Suprapubic skin (tissue), 4 donors: ENCODE measurements around the gene EGFL7. TPM values are rescaled to one million over a fixed set of nuclear protein-coding genes. Genes with fewer than 3 reads are reported as not detected.
"Not testable (repeated sequence)": the region's sequence is repeated elsewhere in the genome, so short reads cannot be mapped to it uniquely, and the experiment has no call there.

Experiments used
- DNase-seq, 2 donors: peaks; one replicate each; pipeline ENCODE4 v3.0.0-alpha.2; 2019; ENCODE audit warnings: low spot score in 2 of 2
- H3K27ac ChIP-seq: fragments of 200-600 bp; sonication (generic); one replicate; pipeline ENCODE4 v1.5.1; 2019
- H3K27me3 ChIP-seq: fragments of 200-600 bp; sonication (generic); one replicate; pipeline ENCODE4 v1.5.1; 2019
- H3K36me3 ChIP-seq: fragments of 200-600 bp; sonication (generic); one replicate; pipeline ENCODE4 v1.5.1; 2019
- H3K4me1 ChIP-seq: fragments of 200-600 bp; sonication (generic); one replicate; pipeline ENCODE4 v1.5.1; 2019
- H3K4me3 ChIP-seq: fragments of 200-600 bp; sonication (generic); one replicate; pipeline ENCODE4 v1.5.1; 2019; ENCODE audit warnings: mild to moderate bottlenecking
- H3K9me3 ChIP-seq: fragments of 200-600 bp; sonication (generic); one replicate; pipeline ENCODE4 v1.5.1; 2019
- EP300 ChIP-seq: sonication (generic); formaldehyde crosslinking; IDR thresholded peaks from one replicate; pipeline ENCODE4 v1.6.1; 2017; ENCODE audit warnings: antibody characterized with exemption
- POLR2A ChIP-seq, 2 donors: fragments of 450-650 bp; IDR thresholded peaks; one replicate each; pipeline ENCODE4 v1.6.1; 2017; ENCODE audit warnings: antibody characterized with exemption in 2 of 2, mild to moderate bottlenecking in 2 of 2, moderate library complexity in 2 of 2
- POLR2AphosphoS5 ChIP-seq, 3 donors: sonication (generic); formaldehyde crosslinking; IDR thresholded peaks; one replicate each; pipeline ENCODE4 v1.6.1; 2017; ENCODE audit warnings: antibody characterized with exemption in 3 of 3
- WGBS: methylation state at CpG from one replicate; pipeline ENCODE4 v1.1.5; 2018; 5-methylcytosine and 5-hydroxymethylcytosine counted together
- total RNA-seq, 4 donors: library from RNA; depleted of rRNA; stranded (reverse); fragments of >200 nt; gene quantifications; one replicate each; pipeline ENCODE4 v1.1.0, GENCODE V29; 2016
- TF ChIP-seq, protein P1 (sequence below), 2 donors: fragments of 200-600 bp in 1 of 2; fragments of 450-650 bp in 1 of 2; sonication (generic) in 1 of 2; IDR thresholded peaks; one replicate each; pipeline ENCODE4 v1.5.1; 2016 to 2019; ENCODE audit warnings: antibody characterized with exemption in 2 of 2, mild to moderate bottlenecking in 1 of 2, moderate library complexity in 1 of 2

The EGFL7 gene
- total RNA-seq, 4 donors from 2014 or later, result 12.2 to 49.6 (median 28.6) TPM

DNA sequence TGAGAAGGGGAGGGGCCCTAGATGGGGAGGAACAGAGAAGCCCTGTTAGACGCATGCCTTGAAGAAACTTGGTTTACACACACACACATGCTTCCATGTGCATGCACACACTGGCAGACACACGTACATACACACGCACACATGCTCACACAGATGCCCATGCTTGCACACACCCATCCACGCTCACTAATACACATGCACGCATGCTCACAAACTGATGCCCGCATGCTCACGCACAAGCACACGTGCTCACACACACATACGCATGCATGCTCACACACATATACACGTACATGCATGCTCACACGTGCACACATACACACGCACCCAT is 32.1 kb upstream of the EGFL7 start:
- H3K9me3 ChIP-seq, result no peaks in the 10 kb centered on the region
- DNase-seq, result no peak
- 71% methylated on average over 12 of the region's 12 CpGs for WGBS
- peaks cover 50% of the 10 kb centered on the region for H3K4me1 ChIP-seq
- no peak overlapping the region for H3K4me3 ChIP-seq
- H3K27me3 ChIP-seq, result peaks cover 6% of the 10 kb centered on the region
- TF ChIP-seq POLR2A (IDR thresholded peaks at IDR 0.05) (no peak), EP300 (no peak), POLR2AphosphoS5 (IDR thresholded peaks at IDR 0.05) (no peak)
- TF ChIP-seq, protein P1, sequence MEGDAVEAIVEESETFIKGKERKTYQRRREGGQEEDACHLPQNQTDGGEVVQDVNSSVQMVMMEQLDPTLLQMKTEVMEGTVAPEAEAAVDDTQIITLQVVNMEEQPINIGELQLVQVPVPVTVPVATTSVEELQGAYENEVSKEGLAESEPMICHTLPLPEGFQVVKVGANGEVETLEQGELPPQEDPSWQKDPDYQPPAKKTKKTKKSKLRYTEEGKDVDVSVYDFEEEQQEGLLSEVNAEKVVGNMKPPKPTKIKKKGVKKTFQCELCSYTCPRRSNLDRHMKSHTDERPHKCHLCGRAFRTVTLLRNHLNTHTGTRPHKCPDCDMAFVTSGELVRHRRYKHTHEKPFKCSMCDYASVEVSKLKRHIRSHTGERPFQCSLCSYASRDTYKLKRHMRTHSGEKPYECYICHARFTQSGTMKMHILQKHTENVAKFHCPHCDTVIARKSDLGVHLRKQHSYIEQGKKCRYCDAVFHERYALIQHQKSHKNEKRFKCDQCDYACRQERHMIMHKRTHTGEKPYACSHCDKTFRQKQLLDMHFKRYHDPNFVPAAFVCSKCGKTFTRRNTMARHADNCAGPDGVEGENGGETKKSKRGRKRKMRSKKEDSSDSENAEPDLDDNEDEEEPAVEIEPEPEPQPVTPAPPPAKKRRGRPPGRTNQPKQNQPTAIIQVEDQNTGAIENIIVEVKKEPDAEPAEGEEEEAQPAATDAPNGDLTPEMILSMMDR (IDR thresholded peaks at IDR 0.05), result no peak
- H3K27ac ChIP-seq, result no peak overlapping the region
- no peaks in the 10 kb centered on the region for H3K36me3 ChIP-seq

DNA sequence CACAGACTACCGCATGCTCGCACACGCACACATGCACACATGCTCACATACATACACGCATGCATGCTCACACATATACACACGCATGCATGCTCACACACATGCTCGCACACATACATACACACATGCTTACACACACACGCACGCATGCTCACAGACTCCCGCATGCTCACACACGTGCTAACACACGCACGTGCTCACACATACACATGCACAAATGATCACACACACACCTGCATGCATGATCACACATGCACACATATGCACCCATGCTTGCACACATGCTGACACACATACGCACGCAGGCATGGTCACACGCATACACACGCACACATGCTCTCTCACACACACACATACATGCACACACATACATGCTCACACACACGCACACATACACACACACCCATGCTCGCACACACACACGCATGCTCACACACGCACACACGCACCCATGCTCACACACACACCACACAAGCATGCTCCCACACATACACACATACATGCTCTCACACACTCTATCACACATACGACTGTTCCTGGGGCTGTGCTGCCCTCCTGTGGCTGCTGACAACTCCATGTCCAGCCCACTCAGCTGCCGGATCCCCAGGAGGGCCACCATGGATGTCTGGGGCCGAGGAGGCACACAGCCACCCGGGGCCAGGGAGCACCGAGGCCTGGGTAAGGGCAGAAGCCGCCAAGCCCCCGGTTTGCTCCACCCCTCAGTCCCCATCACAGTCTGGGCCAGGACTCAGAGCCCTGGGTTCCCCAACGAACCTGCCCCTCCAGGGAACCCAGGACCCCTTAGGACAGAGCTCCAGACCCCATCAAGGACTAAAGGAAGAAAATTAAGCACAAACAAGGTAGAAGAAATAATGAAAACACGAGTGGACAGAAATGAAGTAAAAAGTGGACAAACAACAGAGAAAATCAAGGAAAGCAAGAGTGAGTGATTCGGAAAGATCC is 31.4 kb upstream of the EGFL7 start:
- TF ChIP-seq, protein P1 (IDR thresholded peaks at IDR 0.05), result peak; percentile 77 to 84
- TF ChIP-seq POLR2AphosphoS5 (IDR thresholded peaks at IDR 0.05) (no peak), EP300 (no peak), POLR2A (IDR thresholded peaks at IDR 0.05) (no peak)
- no peak overlapping the region for H3K27ac ChIP-seq
- H3K4me1 ChIP-seq, result peaks cover 47% of the 10 kb centered on the region
- no peaks in the 10 kb centered on the region for H3K36me3 ChIP-seq
- no peaks in the 10 kb centered on the region for H3K9me3 ChIP-seq
- peak in 1 of 2 donors; percentile 84 for DNase-seq
- H3K27me3 ChIP-seq, result peaks cover 6% of the 10 kb centered on the region
- no peak overlapping the region for H3K4me3 ChIP-seq
- 46% methylated on average over 31 of the region's 31 CpGs for WGBS

DNA sequence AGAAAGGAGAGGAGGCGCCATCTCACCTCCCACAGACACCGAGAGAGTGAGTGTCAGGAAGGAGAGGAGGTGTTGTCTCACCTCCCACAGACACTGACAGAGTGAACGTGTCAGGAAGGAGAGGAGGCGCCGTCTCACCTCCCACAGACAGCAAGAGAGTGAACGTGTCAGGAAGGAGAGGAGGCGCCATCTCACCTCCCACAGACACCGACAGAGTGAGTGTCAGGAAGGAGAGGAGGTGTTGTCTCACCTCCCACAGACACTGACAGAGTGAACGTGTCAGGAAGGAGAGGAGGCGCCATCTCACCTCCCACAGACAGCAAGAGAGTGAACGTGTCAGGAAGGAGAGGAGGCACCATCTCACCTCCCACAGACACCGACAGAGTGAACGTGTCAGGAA is 30.6 kb upstream of the EGFL7 start:
- not testable (repeated sequence) for DNase-seq, H3K9me3 ChIP-seq, H3K27me3 ChIP-seq, H3K4me3 ChIP-seq, H3K27ac ChIP-seq, H3K36me3 ChIP-seq
- peaks cover 40% of the 10 kb centered on the region for H3K4me1 ChIP-seq
- 34% methylated on average over 13 of the region's 13 CpGs for WGBS

DNA sequence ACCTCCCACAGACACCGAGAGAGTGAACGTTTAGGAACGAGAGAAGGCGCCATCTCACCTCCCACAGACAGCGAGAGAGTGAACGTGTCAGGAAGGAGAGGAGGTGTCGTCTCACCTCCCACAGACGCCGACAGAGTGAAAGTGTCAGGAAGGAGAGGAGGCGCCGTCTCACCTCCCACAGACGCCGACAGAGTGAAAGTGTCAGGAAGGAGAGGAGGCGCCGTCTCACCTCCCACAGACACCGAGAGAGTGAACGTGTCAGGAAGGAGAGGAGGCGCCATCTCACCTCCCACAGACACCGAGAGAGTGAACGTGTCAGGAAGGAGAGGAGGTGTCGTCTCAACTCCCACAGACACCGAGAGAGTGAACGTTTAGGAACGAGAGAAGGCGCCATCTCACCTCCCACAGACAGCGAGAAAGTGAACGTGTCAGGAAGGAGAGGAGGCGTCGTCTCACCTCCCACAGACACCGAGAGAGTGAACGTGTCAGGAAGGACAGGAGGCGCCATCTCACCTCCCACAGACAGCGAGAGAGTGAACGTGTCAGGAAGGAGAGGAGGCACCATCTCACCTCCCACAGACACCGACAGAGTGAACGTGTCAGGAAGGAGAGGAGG is 30.1 kb upstream of the EGFL7 start:
- H3K9me3 ChIP-seq, DNase-seq, H3K27ac ChIP-seq, H3K27me3 ChIP-seq, H3K36me3 ChIP-seq, H3K4me3 ChIP-seq: not testable (repeated sequence)
- WGBS, result 62% methylated on average over 36 of the region's 36 CpGs
- H3K4me1 ChIP-seq, result peaks cover 35% of the 10 kb centered on the region

DNA sequence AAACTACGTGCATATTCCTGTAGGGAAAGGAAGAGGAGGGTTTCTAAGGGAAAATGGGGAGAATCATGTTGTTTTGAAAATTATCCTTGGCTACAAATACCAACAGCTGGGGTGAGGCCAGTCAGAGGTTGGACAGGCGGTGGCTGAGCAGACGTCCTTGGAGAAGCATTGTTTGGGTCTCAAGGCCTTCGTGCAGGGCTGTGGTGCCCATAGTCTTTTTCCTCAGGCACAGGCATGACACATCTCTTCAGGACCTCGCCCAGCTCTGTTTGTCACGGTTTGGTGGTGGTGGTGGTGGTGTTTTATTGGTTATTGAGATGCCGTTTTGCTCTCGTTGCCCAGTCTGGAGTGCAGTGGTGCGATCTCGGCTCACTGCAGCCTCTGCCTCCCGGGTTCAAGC is 27.8 kb upstream of the EGFL7 start:
- no peak overlapping the region for H3K4me3 ChIP-seq
- H3K4me1 ChIP-seq, result peaks cover 33% of the 10 kb centered on the region
- no peak overlapping the region for H3K27ac ChIP-seq
- TF ChIP-seq EP300, result no peak
- TF ChIP-seq, protein P1 (IDR thresholded peaks at IDR 0.05), result no peak
- no peak for TF ChIP-seq POLR2AphosphoS5 (IDR thresholded peaks at IDR 0.05)
- no peak for TF ChIP-seq POLR2A (IDR thresholded peaks at IDR 0.05)
- peaks cover 6% of the 10 kb centered on the region for H3K27me3 ChIP-seq
- no peaks in the 10 kb centered on the region for H3K9me3 ChIP-seq
- H3K36me3 ChIP-seq, result no peaks in the 10 kb centered on the region
- 75% methylated on average over 11 of the region's 11 CpGs for WGBS
- no peak for DNase-seq
